HepG2 (cell line): ENCODE data around the gene TMEM258. TPM values are rescaled to one million over a fixed set of nuclear protein-coding genes. Genes with fewer than 3 reads are reported as not detected.

Experiments
- DNMT3B ChIP-seq: conservative IDR thresholded peaks from 2 replicates; pipeline ENCODE4 v1.6.1; 2016; ENCODE audit warnings: missing biosample characterization, control low read depth
- FOXP1 ChIP-seq, 2 experiments: fragments of 450-650 bp in 1 of 2; IDR thresholded peaks; 2 replicates each; pipeline ENCODE4 v1.6.1; 2017 to 2018; ENCODE audit warnings: antibody characterized with exemption in 1 of 2
- HIVEP1 ChIP-seq: sonication (generic); formaldehyde crosslinking; IDR thresholded peaks from 2 replicates; pipeline ENCODE4 v1.4.0; 2020; ENCODE audit warnings: mild to moderate bottlenecking, missing genetic modification reagents
- HNF1A ChIP-seq, 2 experiments: sonication (generic) in 1 of 2; formaldehyde crosslinking in 1 of 2; IDR thresholded peaks; 2 replicates each; pipeline versions ENCODE4 v1.4.0 to v1.6.1; 2016 to 2020; ENCODE audit warnings: borderline replicate concordance in 1 of 2, low read depth in 1 of 2, mild to moderate bottlenecking in 1 of 2, missing genetic modification reagents in 1 of 2
- HNF4G ChIP-seq, 2 experiments: sonication (generic) in 1 of 2; formaldehyde crosslinking in 1 of 2; IDR thresholded peaks; 2 replicates each; pipeline versions ENCODE4 v1.4.0 to v1.6.1; 2011 to 2020; ENCODE audit warnings: borderline replicate concordance in 2 of 2, low read depth in 2 of 2, mild to moderate bottlenecking in 2 of 2, low read length in 1 of 2, missing genetic modification reagents in 1 of 2, moderate library complexity in 1 of 2
- IKZF1 ChIP-seq: fragments of 450-650 bp; IDR thresholded peaks from 2 replicates; pipeline ENCODE4 v1.7.1; 2016
- JUND ChIP-seq: sonication (generic); formaldehyde crosslinking; IDR thresholded peaks from 2 replicates; pipeline ENCODE4 v1.8.0; 2022; ENCODE audit warnings: mild to moderate bottlenecking, missing genetic modification reagents
- KDM5B ChIP-seq: sonication (generic); formaldehyde crosslinking; IDR thresholded peaks from 2 replicates; pipeline ENCODE4 v1.4.0; 2020; ENCODE audit warnings: missing genetic modification reagents, mild to moderate bottlenecking, borderline replicate concordance
- LCORL ChIP-seq, 2 experiments: fragments of 450-650 bp in 1 of 2; sonication (generic) in 1 of 2; formaldehyde crosslinking in 1 of 2; IDR thresholded peaks; 2 replicates each; pipeline versions ENCODE4 v1.5.0 to v1.6.1; 2017 to 2020; ENCODE audit warnings: antibody characterized with exemption in 1 of 2, missing genetic modification reagents in 1 of 2
- MYC ChIP-seq: sonication (generic); formaldehyde crosslinking; IDR thresholded peaks from 2 replicates; pipeline ENCODE4 v1.9.0; 2021; ENCODE audit warnings: missing genetic modification reagents, borderline replicate concordance
- PLSCR1 ChIP-seq: sonication (generic); formaldehyde crosslinking; IDR thresholded peaks from 2 replicates; pipeline ENCODE4 v1.5.0; 2020; ENCODE audit warnings: missing genetic modification reagents, mild to moderate bottlenecking, borderline replicate concordance
- RAD21 ChIP-seq: fragments of 450-650 bp; formaldehyde crosslinking; IDR thresholded peaks from 2 replicates; pipeline ENCODE4 v1.5.0; 2020; ENCODE audit warnings: mild to moderate bottlenecking
- RBAK ChIP-seq: sonication (generic); formaldehyde crosslinking; IDR thresholded peaks from 2 replicates; pipeline ENCODE4 v1.5.1; 2020; ENCODE audit warnings: mild to moderate bottlenecking, missing genetic modification reagents
- RXRA ChIP-seq: sonication (generic); formaldehyde crosslinking; IDR thresholded peaks from 2 replicates; pipeline ENCODE4 v1.5.1; 2020; ENCODE audit warnings: missing genetic modification reagents
- SAP130 ChIP-seq: IDR thresholded peaks from 2 replicates; pipeline ENCODE4 v1.6.1; 2016; ENCODE audit warnings: low read depth
- SP140L ChIP-seq: sonication (generic); formaldehyde crosslinking; IDR thresholded peaks from 2 replicates; pipeline ENCODE4 v1.4.0; 2020; ENCODE audit warnings: missing genetic modification reagents, borderline replicate concordance
- ZBTB34 ChIP-seq: sonication (generic); formaldehyde crosslinking; IDR thresholded peaks from 2 replicates; pipeline ENCODE4 v1.8.0; 2022; ENCODE audit warnings: mild to moderate bottlenecking, missing genetic modification reagents
- ZBTB43 ChIP-seq: sonication (generic); formaldehyde crosslinking; conservative IDR thresholded peaks from 2 replicates; pipeline ENCODE4 v1.4.0; 2020; ENCODE audit warnings: missing genetic modification reagents
- ZBTB7A ChIP-seq: sonication (generic); formaldehyde crosslinking; IDR thresholded peaks from 2 replicates; pipeline ENCODE4 v1.8.0; 2022; ENCODE audit warnings: mild to moderate bottlenecking, missing genetic modification reagents
- ZFP62 ChIP-seq: sonication (generic); formaldehyde crosslinking; IDR thresholded peaks from 2 replicates; pipeline ENCODE4 v1.4.0; 2020; ENCODE audit warnings: missing genetic modification reagents
- ZFP82 ChIP-seq: sonication (generic); formaldehyde crosslinking; IDR thresholded peaks from 2 replicates; pipeline ENCODE4 v1.5.1; 2020; ENCODE audit warnings: mild to moderate bottlenecking, missing genetic modification reagents, borderline replicate concordance
- polyA plus RNA-seq, 8 experiments: library from polyadenylated mRNA; depleted of rRNA in 3 of 8; stranded (reverse) in 7 of 8; unstranded in 1 of 8; fragments of >200 nt; fragmentation: Illumina TruSeq in 4 of 8; extraction: Trizol in 4 of 8; gene quantifications; 2 replicates each; pipeline versions ENCODE4 v1.2.1 to v1.2.3, GENCODE V29; 2011 to 2016; ENCODE audit warnings: low read depth in 4 of 8, missing spikeins in 1 of 8, mixed read lengths in 1 of 8; ENCODE audit not compliant: insufficient read depth in 1 of 8
- total RNA-seq, 5 experiments: library from RNA; depleted of rRNA; stranded (reverse); fragments of >200 nt; fragmentation: Illumina TruSeq; extraction: Trizol; gene quantifications; 2 replicates each; pipeline ENCODE4 v1.2.3, GENCODE V29; 2016; ENCODE audit warnings: low read depth in 1 of 5

TMEM258 gene
- total and polyA plus RNA-seq, 2 of the 13 experiments (the other 11 are each of a cell fraction or from before 2014, with no cell fraction given), result 175 to 424 TPM

- no peak for TF ChIP-seq FOXP1 (IDR thresholded peaks at IDR 0.05)
- TF ChIP-seq FOXP1 (CRISPR knock-in tag; IDR thresholded peaks at IDR 0.05), result 0 out of 2 replicates have a peak, but pooled peaks have one; percentile 28
- 0 out of 2 replicates have a peak, but pooled peaks have one; percentile 4 for TF ChIP-seq RBAK
- TF ChIP-seq SAP130 (CRISPR knock-in tag), result peak; percentile 50; the same call in 1 of the 2 replicates
- TF ChIP-seq ZBTB34 (CRISPR knock-in tag), result no peak
- peak; percentile 88 for TF ChIP-seq HNF4G (IDR thresholded peaks at IDR 0.05; ENCODE audit: borderline replicate concordance, low read depth, low read length)
- TF ChIP-seq HNF4G (CRISPR knock-in tag; IDR thresholded peaks at IDR 0.05; ENCODE audit: borderline replicate concordance, low read depth), result 0 out of 2 replicates have a peak, but pooled peaks have one; percentile 30
- TF ChIP-seq ZFP82 (CRISPR knock-in tag), result no peak
- TF ChIP-seq RAD21 (CRISPR knock-in tag), result peak; percentile 91
- no peak for TF ChIP-seq PLSCR1 (CRISPR knock-in tag)
- peak; percentile 74; the same call in 1 of the 2 replicates for TF ChIP-seq LCORL (IDR thresholded peaks at IDR 0.05)
- TF ChIP-seq LCORL (CRISPR knock-in tag; IDR thresholded peaks at IDR 0.05), result peak; percentile 99
- TF ChIP-seq HIVEP1 (CRISPR knock-in tag), result peak; percentile 84
- peak; percentile 70; the same call in 1 of the 2 replicates for TF ChIP-seq ZBTB7A (CRISPR knock-in tag)
- TF ChIP-seq HNF1A (IDR thresholded peaks at IDR 0.05; ENCODE audit: low read depth), result no peak
- TF ChIP-seq HNF1A (CRISPR knock-in tag; IDR thresholded peaks at IDR 0.05; ENCODE audit: borderline replicate concordance), result peak; percentile 54; the same call in 1 of the 2 replicates
- TF ChIP-seq ZFP62 (CRISPR knock-in tag), result no peak
- TF ChIP-seq SP140L (CRISPR knock-in tag), result 0 out of 2 replicates have a peak, but pooled peaks have one; percentile 45
- no peak for TF ChIP-seq ZBTB43
- TF ChIP-seq RXRA, result peak; percentile 95
- TF ChIP-seq IKZF1, result no peak
- TF ChIP-seq MYC (CRISPR knock-in tag), result no peak
- peak; percentile 59 for TF ChIP-seq JUND
- peak; percentile 82 for TF ChIP-seq KDM5B (CRISPR knock-in tag)
- TF ChIP-seq DNMT3B (CRISPR knock-in tag), result no peak
These were observed 23.1 kb downstream of the TMEM258 start (continued) for GRCh38 chr11:61769169-61769920.
